T-cell (primary cell): ENCODE data around the gene MTARC2. TPM values are rescaled to one million over a fixed set of nuclear protein-coding genes. Genes with fewer than 3 reads are reported as not detected.

ENCODE experiments used
- ATAC-seq, 4 experiments: fragments of 200-7000 bp in 3 of 4; fragments of 150-1000 bp in 1 of 4; cut with Tn5 transposase; replicated peaks in 1 of 4; 1 replicate in 3 of 4; 2 replicates in 1 of 4; pipeline ENCODE4 v1.10.0; 2021; ENCODE audit warnings: moderate library complexity in 3 of 4, mild to moderate bottlenecking in 2 of 4, moderate number of reproducible peaks in 1 of 4
- CTCF ChIA-PET, 2 donors: fragments of 300-600 bp; sonication (Branson Sonifier 250); formaldehyde crosslinking; loops; one replicate each; lab custom pipeline; 2022; ENCODE audit warnings: antibody characterized with exemption in 2 of 2; lab: Charles Lee
- POLR2A ChIA-PET, 2 donors: fragments of 300-600 bp; sonication (Branson Sonifier 250); formaldehyde crosslinking; loops; one replicate each; lab custom pipeline; 2022; ENCODE audit warnings: antibody characterized with exemption in 2 of 2; lab: Charles Lee
- DNase-seq, 35 experiments: peaks; one replicate each; pipeline versions ENCODE4 v3.0.0 to v3.0.0-alpha.2; 2013 to 2023
- H3K27ac ChIP-seq: one replicate; pipeline ENCODE4 v1.5.1; 2013; ENCODE audit warnings: low read length
- H3K27me3 ChIP-seq, 2 experiments: replicated peaks in 1 of 2; 1 replicate in 1 of 2; 2 replicates in 1 of 2; pipeline versions ENCODE4 v1.6.1 to v1.7.0; 2013; ENCODE audit warnings: low read length in 1 of 2, mixed read lengths in 1 of 2; ENCODE audit not compliant: control insufficient read depth in 2 of 2, insufficient read depth in 2 of 2; ENCODE audit errors: extremely low read depth in 1 of 2
- H3K36me3 ChIP-seq, 2 donors: 1 replicate in 1 of 2; 2 replicates in 1 of 2; pipeline versions ENCODE4 v1.6.1 to v1.7.0; 2013; ENCODE audit warnings: low read length in 1 of 2; ENCODE audit not compliant: control insufficient read depth in 2 of 2, insufficient read depth in 1 of 2; ENCODE audit errors: extremely low read depth in 1 of 2
- H3K4me1 ChIP-seq, 2 experiments: 1 replicate in 1 of 2; 2 replicates in 1 of 2; pipeline versions ENCODE4 v1.6.1 to v1.7.0; 2013; ENCODE audit warnings: low read length in 2 of 2, mixed read lengths in 1 of 2; ENCODE audit not compliant: insufficient read depth in 2 of 2, control insufficient read depth in 1 of 2; ENCODE audit errors: extremely low read depth in 1 of 2
- H3K4me3 ChIP-seq, 2 donors: 1 replicate in 1 of 2; 2 replicates in 1 of 2; pipeline versions ENCODE4 v1.5.1 to v1.7.0; 2013; ENCODE audit warnings: mild to moderate bottlenecking in 2 of 2, low read length in 1 of 2, moderate library complexity in 1 of 2; ENCODE audit not compliant: control insufficient read depth in 1 of 2; ENCODE audit errors: extremely low read depth in 1 of 2
- H3K9me3 ChIP-seq: 2 replicates; pipeline ENCODE4 v1.7.0; 2013
- H3K27ac Mint-ChIP-seq, 2 donors: one replicate each; pipeline ENCODE4 v1.8.0; 2020 to 2021; ENCODE audit warnings: mild to moderate bottlenecking in 2 of 2, mixed read lengths in 2 of 2
- H3K27me3 Mint-ChIP-seq, 2 donors: one replicate each; pipeline ENCODE4 v1.8.0; 2021 to 2022; ENCODE audit warnings: mixed read lengths in 2 of 2
- H3K36me3 Mint-ChIP-seq: one replicate; pipeline ENCODE4 v1.8.0; 2021; ENCODE audit warnings: mixed read lengths
- H3K4me1 Mint-ChIP-seq, 3 donors: one replicate each; pipeline ENCODE4 v1.8.0; 2020 to 2022; ENCODE audit warnings: mixed read lengths in 3 of 3, mild to moderate bottlenecking in 1 of 3
- H3K4me3 Mint-ChIP-seq, 3 donors: one replicate each; pipeline ENCODE4 v1.8.0; 2020 to 2022; ENCODE audit warnings: mild to moderate bottlenecking in 3 of 3, mixed read lengths in 3 of 3, moderate library complexity in 3 of 3
- H3K9me3 Mint-ChIP-seq, 3 donors: one replicate each; pipeline ENCODE4 v1.8.0; 2020 to 2022; ENCODE audit warnings: mixed read lengths in 3 of 3
- WGBS: methylation state at CpG from one replicate; pipeline ENCODE4 v1.1.5; 2013; ENCODE audit warnings: missing lambda C conversion rate; ENCODE audit not compliant: insufficient coverage; 5-methylcytosine and 5-hydroxymethylcytosine counted together
- total RNA-seq, 35 experiments: library from RNA in 6 of 35; stranded (reverse) in 6 of 35; fragments of 120-200 nt in 1 of 35; gene quantifications; one replicate each; pipeline versions ENCODE4 v1.2.1 to v1.2.4 and lab custom pipeline; 2013 to 2026

MTARC2 gene
- total RNA-seq, 5 donors from 2014 or later (not counting 1 experiment from before 2014, with no cell fraction given): 0.33 to 0.47 (median 0.41) TPM; not detected in 2

- Mint-ChIP-seq H3K27me3 (peaks cover 8 to 23% of the 10 kb centered on the region in 2 donors), H3K27ac (no peak overlapping the region), H3K4me3 (no peak overlapping the region), H3K9me3 (no peaks in the 10 kb centered on the region), H3K36me3 (no peaks in the 10 kb centered on the region), H3K4me1 (no peaks in the 10 kb centered on the region)
- WGBS: 85% methylated on average over 14 of the region's 14 CpGs
- H3K4me3 ChIP-seq: no peak overlapping the region
- DNase-seq: no peak
- H3K36me3 ChIP-seq: no peaks in the 10 kb centered on the region
- ATAC-seq: no peak
- H3K9me3 ChIP-seq: no peaks in the 10 kb centered on the region
- H3K27me3 ChIP-seq: peaks cover 0 to 8% of the 10 kb centered on the region in 2 experiments
- no peaks in the 10 kb centered on the region for H3K4me1 ChIP-seq
- no peak overlapping the region for H3K27ac ChIP-seq
- POLR2A ChIA-PET: no interaction called here
- CTCF ChIA-PET: no interaction called here
Measured at GRCh38 chr1:220818421-220819173, 70.5 kb downstream of the MTARC2 start.

- no peak overlapping the region for H3K27ac Mint-ChIP-seq
- Histone ChIP-seq H3K27me3 (peaks cover 0 to 4% of the 10 kb centered on the region in 2 experiments), H3K9me3 (no peaks in the 10 kb centered on the region), H3K27ac (no peak overlapping the region), H3K4me3 (no peak overlapping the region), H3K4me1 (no peaks in the 10 kb centered on the region), H3K36me3 (no peaks in the 10 kb centered on the region)
- H3K4me1 Mint-ChIP-seq: no peaks in the 10 kb centered on the region
- H3K9me3 Mint-ChIP-seq: no peaks in the 10 kb centered on the region
- no peak for DNase-seq
- CTCF ChIA-PET: interaction anchor here in 1 of 2 donors (0.5 kb wide), 1 partner anchor 31 kb away, joined by 4 read pairs; no protein-coding TSS in a partner anchor
- ATAC-seq: no peak
- no peaks in the 10 kb centered on the region for H3K36me3 Mint-ChIP-seq
- POLR2A ChIA-PET: interaction anchor here in 1 of 2 donors (0.5 kb wide), 1 partner anchor 1730 kb away, joined by 3 read pairs; no protein-coding TSS in a partner anchor
- H3K27me3 Mint-ChIP-seq: peaks cover 5 to 23% of the 10 kb centered on the region in 2 donors
- H3K4me3 Mint-ChIP-seq: no peak overlapping the region
- WGBS: no CpG with 5 or more reads among the region's 1 CpG
Measured at GRCh38 chr1:220819467-220820026, 71.4 kb downstream of the MTARC2 start.

GRCh38 chr1:220824031-220824989, 76.2 kb downstream of the MTARC2 start:
- ChIA-PET CTCF (no interaction called here), POLR2A (no interaction called here)
- DNase-seq (no peak), ATAC-seq (no peak)
- Mint-ChIP-seq H3K27ac (no peak overlapping the region), H3K4me3 (no peak overlapping the region), H3K4me1 (no peaks in the 10 kb centered on the region), H3K27me3 (peaks cover 21 to 25% of the 10 kb centered on the region in 2 donors), H3K9me3 (no peaks in the 10 kb centered on the region), H3K36me3 (no peaks in the 10 kb centered on the region)
- Histone ChIP-seq H3K27me3 (peaks cover 0 to 4% of the 10 kb centered on the region in 2 experiments), H3K9me3 (no peaks in the 10 kb centered on the region), H3K4me1 (no peaks in the 10 kb centered on the region), H3K27ac (no peak overlapping the region), H3K36me3 (no peaks in the 10 kb centered on the region), H3K4me3 (no peak overlapping the region)
- WGBS: 95% methylated on average over 3 of the region's 9 CpGs

GRCh38 chr1:220825819-220826551, 77.9 kb downstream of the MTARC2 start:
- Mint-ChIP-seq H3K36me3 (no peaks in the 10 kb centered on the region), H3K27me3 (peaks cover 21 to 27% of the 10 kb centered on the region in 2 donors)
- POLR2A ChIA-PET: no interaction called here

GRCh38 chr1:220826729-220827128, 78.6 kb downstream of the MTARC2 start:
- H3K27me3 ChIP-seq: peaks cover 0 to 4% of the 10 kb centered on the region in 2 experiments
- WGBS: 80% methylated on average over 2 of the region's 5 CpGs
- no peak overlapping the region for H3K4me3 ChIP-seq
- Mint-ChIP-seq H3K36me3 (no peaks in the 10 kb centered on the region), H3K4me1 (no peaks in the 10 kb centered on the region), H3K27me3 (peaks cover 21 to 34% of the 10 kb centered on the region in 2 donors), H3K27ac (no peak overlapping the region), H3K4me3 (no peak overlapping the region), H3K9me3 (no peaks in the 10 kb centered on the region)
- H3K36me3 ChIP-seq: no peaks in the 10 kb centered on the region
- ATAC-seq (no peak), DNase-seq (no peak)
- no peak overlapping the region for H3K27ac ChIP-seq
- H3K4me1 ChIP-seq: no peaks in the 10 kb centered on the region
- ChIA-PET CTCF (no interaction called here), POLR2A (no interaction called here)
- no peaks in the 10 kb centered on the region for H3K9me3 ChIP-seq

More at GRCh38 chr1:220825819-220826551, 77.9 kb downstream of the MTARC2 start:
- Histone ChIP-seq H3K4me1 (no peaks in the 10 kb centered on the region), H3K4me3 (no peak overlapping the region), H3K27me3 (peaks cover 0 to 4% of the 10 kb centered on the region in 2 experiments), H3K9me3 (no peaks in the 10 kb centered on the region), H3K27ac (no peak overlapping the region), H3K36me3 (no peaks in the 10 kb centered on the region)
- H3K27ac Mint-ChIP-seq: no peak overlapping the region
- no peak for ATAC-seq
- H3K4me3 Mint-ChIP-seq: no peak overlapping the region
- DNase-seq: no peak
- CTCF ChIA-PET: no interaction called here
- no peaks in the 10 kb centered on the region for H3K4me1 Mint-ChIP-seq
- no CpG with 5 or more reads among the region's 6 CpGs for WGBS
- no peaks in the 10 kb centered on the region for H3K9me3 Mint-ChIP-seq
